OCI-LY1 (cell line): ENCODE measurements around the gene HTR2C.

ENCODE experiments used
- CTCF ChIP-seq: fragments of 200-600 bp; sonication (generic), shearing (Covaris generic); IDR thresholded peaks from 2 replicates; pipeline ENCODE4 v1.5.1; 2017; ENCODE audit warnings: mild to moderate bottlenecking, antibody characterized with exemption, low read length, moderate library complexity, mixed read lengths
- EZH2 ChIP-seq: fragments of 200-600 bp; sonication (generic), shearing (Covaris generic); IDR thresholded peaks from 2 replicates; pipeline ENCODE4 v1.8.0; 2017; ENCODE audit warnings: borderline replicate concordance, mixed run types, mild to moderate bottlenecking, antibody characterized with exemption, low read length, moderate library complexity, mixed read lengths

DNA sequence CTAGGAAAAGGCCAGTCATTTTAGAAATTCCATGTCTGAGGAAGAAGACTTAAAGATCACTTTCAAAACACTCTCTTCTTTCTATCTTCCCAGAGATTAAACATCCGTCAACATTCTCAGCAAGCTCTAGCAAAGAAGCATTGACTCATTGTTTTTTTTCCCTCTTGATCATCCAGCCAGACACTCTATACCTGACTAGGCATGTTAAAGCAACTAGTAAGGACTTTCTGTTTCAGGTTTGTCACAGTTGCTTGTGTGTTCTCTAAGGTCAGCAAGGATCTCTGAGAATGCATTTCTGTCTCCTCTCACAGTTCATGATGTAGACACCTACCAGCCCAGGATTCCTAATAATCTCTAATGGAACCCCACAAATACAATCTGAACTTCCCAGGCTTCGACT lies 321.4 kb downstream of the HTR2C start:
- TF ChIP-seq CTCF, result no peak
- TF ChIP-seq EZH2, result no peak
